ENCODE measurements around the gene MYLK2.

MYLK2 gene

DNA sequence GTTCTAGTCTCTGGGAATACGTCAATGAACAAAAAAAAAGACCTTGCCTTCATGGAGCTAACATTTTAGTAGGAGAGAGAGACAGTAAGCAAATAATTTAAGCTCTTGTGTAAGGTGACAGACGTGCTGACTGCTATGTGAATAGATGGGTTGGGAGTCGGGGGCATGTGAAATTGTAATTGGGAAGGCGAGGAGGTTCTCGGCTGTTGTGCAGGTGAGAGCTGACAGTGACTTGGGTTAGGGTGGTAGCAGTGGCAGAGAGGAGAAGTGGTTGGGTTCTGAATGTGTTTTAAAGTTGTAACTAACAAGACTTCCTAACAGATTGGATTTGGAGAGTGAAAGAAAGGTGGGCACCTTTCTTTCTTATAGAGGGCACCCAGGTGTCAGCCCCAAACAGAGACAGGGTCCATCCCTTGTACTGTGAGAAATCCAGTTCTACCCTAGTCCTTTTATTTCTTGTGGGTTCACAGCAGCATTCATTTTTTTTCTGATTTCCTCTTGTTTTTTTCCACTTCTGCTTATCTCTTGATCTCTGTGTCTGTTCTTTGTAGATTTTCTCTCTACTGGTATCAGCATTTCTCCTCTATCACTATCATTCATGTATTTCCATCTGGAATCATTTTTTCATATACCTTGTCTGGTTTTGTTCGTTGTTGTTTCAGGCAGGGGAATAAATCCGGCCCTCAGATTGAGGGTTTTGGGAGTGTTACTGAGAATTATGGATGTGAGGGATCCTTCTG, 15.4 kb upstream of the MYLK2 start:
- Histone ChIP-seq H2AFZ (ENCODE audit: low read depth, low read length) (no peak overlapping the region), H3K9me3 (ENCODE audit: insufficient read depth, low read length) (no peaks in the 10 kb centered on the region), H3K9ac (ENCODE audit: low read length) (no peak overlapping the region), H3K27me3 (ENCODE audit: low read depth, low read length) (no peaks in the 10 kb centered on the region), H4K20me1 (ENCODE audit: insufficient read depth, low read length) (no peaks in the 10 kb centered on the region), H3K4me1 (ENCODE audit: low read length) (no peaks in the 10 kb centered on the region), H3K79me2 (ENCODE audit: low read length) (no peaks in the 10 kb centered on the region), H3K4me3 (ENCODE audit: low read length) (no peak overlapping the region), H3K36me3 (replicated peaks; ENCODE audit: low read depth, low read length) (peaks cover 69% of the 10 kb centered on the region), H3K4me2 (ENCODE audit: low read length) (no peak overlapping the region), H3K27ac (ENCODE audit: low read length) (no peak overlapping the region)
- TF ChIP-seq EZH2phosphoT487 (IDR thresholded peaks at IDR 0.05; ENCODE audit: low read depth): no peak
- TF ChIP-seq, protein P1, sequence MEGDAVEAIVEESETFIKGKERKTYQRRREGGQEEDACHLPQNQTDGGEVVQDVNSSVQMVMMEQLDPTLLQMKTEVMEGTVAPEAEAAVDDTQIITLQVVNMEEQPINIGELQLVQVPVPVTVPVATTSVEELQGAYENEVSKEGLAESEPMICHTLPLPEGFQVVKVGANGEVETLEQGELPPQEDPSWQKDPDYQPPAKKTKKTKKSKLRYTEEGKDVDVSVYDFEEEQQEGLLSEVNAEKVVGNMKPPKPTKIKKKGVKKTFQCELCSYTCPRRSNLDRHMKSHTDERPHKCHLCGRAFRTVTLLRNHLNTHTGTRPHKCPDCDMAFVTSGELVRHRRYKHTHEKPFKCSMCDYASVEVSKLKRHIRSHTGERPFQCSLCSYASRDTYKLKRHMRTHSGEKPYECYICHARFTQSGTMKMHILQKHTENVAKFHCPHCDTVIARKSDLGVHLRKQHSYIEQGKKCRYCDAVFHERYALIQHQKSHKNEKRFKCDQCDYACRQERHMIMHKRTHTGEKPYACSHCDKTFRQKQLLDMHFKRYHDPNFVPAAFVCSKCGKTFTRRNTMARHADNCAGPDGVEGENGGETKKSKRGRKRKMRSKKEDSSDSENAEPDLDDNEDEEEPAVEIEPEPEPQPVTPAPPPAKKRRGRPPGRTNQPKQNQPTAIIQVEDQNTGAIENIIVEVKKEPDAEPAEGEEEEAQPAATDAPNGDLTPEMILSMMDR (IDR thresholded peaks at IDR 0.05; ENCODE audit: low read depth, low read length): no peak

DNA sequence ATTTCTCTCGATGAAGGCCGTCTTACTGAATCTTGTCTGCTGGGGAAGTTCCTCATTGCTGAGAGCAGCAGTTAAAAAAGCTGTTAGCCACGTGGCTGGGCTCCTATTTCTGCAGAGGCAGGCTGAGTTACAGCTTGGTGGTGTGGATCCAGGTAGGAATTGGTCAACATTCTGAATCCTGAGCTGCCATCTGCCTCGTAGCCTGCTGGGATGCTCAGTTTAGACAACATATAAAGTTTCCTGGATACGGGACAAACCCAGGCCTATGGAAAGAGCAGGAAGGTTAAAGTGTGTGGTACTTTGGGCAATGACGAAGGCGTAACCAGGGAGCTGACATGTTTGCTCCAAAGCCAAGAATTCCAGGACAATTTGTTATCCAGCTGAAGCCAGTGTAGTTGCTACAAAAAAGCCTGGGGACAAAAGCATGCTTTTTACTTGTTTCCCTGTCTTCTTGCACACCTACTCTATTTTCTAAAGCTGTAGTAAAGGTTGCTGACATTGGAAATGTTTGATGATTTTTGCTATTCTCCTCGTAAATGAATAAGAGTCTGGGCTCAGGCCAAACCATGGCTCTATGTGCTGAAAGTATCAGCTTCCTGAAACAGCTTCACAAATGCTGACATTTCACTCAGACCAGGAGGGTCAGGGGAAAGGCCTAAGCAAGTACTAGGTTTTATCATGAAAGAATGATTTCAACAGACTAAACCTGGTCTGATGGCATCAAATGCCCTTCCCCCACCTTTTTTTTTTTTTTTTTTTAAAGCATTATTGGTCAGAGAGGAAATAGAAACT, 12.4 kb upstream of the MYLK2 start:
- Histone ChIP-seq H3K27ac (ENCODE audit: low read length) (no peak overlapping the region), H3K79me2 (ENCODE audit: low read length) (no peaks in the 10 kb centered on the region), H3K9ac (ENCODE audit: low read length) (no peak overlapping the region), H3K4me3 (ENCODE audit: low read length) (no peak overlapping the region), H3K9me3 (ENCODE audit: insufficient read depth, low read length) (no peaks in the 10 kb centered on the region), H3K36me3 (replicated peaks; ENCODE audit: low read depth, low read length) (peaks cover 51% of the 10 kb centered on the region), H2AFZ (ENCODE audit: low read depth, low read length) (no peak overlapping the region), H3K4me2 (ENCODE audit: low read length) (no peak overlapping the region), H3K27me3 (ENCODE audit: low read depth, low read length) (no peaks in the 10 kb centered on the region), H4K20me1 (ENCODE audit: insufficient read depth, low read length) (no peaks in the 10 kb centered on the region), H3K4me1 (ENCODE audit: low read length) (no peaks in the 10 kb centered on the region)
- no peak for TF ChIP-seq EZH2phosphoT487 (IDR thresholded peaks at IDR 0.05; ENCODE audit: low read depth)
- TF ChIP-seq, protein P1 (IDR thresholded peaks at IDR 0.05; ENCODE audit: low read depth, low read length): no peak

DNA sequence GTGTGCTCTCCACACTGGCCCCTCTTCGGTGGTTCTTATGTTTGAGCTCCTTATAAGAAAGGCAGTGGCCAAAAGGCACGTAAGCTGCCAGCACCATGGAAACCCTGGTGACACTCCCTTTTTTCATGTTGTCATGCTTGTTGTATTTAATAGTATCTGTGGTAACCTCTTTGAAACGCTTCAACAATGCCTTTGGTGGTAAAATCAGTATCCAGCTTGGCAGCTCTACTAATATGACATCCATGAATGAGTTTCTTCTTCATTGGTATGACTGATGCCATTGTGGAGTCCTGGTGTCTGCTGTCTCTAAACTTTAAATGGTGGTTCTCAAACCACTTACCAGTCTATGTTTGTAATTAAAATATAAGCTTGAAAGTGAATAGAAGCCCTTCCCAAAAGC, 10.7 kb upstream of the MYLK2 start:
- TF ChIP-seq, protein P1 (IDR thresholded peaks at IDR 0.05; ENCODE audit: low read depth, low read length): no peak
- no peak for TF ChIP-seq EZH2phosphoT487 (IDR thresholded peaks at IDR 0.05; ENCODE audit: low read depth)
- Histone ChIP-seq H3K4me2 (ENCODE audit: low read length) (no peak overlapping the region), H3K9ac (ENCODE audit: low read length) (no peak overlapping the region), H3K4me3 (ENCODE audit: low read length) (no peak overlapping the region), H3K9me3 (ENCODE audit: insufficient read depth, low read length) (no peaks in the 10 kb centered on the region), H2AFZ (ENCODE audit: low read depth, low read length) (no peak overlapping the region), H3K27me3 (ENCODE audit: low read depth, low read length) (no peaks in the 10 kb centered on the region), H3K36me3 (replicated peaks; ENCODE audit: low read depth, low read length) (peaks cover 41% of the 10 kb centered on the region), H3K27ac (ENCODE audit: low read length) (no peak overlapping the region), H3K79me2 (ENCODE audit: low read length) (no peaks in the 10 kb centered on the region), H4K20me1 (ENCODE audit: insufficient read depth, low read length) (no peaks in the 10 kb centered on the region), H3K4me1 (ENCODE audit: low read length) (no peaks in the 10 kb centered on the region)

DNA sequence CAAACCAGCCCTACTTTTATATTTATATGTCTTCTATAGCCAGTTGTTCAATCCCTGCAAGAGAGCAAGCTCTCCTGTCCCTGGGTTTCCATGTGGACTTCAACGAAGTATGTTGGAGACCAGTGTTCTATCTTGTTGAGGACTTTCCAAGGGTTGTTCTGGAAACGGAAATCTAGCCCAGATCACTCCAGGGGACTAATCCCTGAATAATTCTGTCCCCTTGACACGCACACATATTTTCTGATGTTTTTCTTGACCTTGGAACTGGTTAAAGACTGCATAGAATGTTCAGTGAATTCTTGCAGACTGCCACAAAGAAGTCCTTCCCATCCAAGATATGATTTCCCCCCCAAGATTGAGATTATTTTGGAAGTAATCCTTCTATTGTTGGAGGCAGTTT, 9.5 kb upstream of the MYLK2 start:
- H3K9me3 ChIP-seq (ENCODE audit: insufficient read depth, low read length): no peaks in the 10 kb centered on the region
- H3K4me2 ChIP-seq (ENCODE audit: low read length): no peak overlapping the region
- no peak overlapping the region for H2AFZ ChIP-seq (ENCODE audit: low read depth, low read length)
- H3K27ac ChIP-seq (ENCODE audit: low read length): no peak overlapping the region
- no peaks in the 10 kb centered on the region for H4K20me1 ChIP-seq (ENCODE audit: insufficient read depth, low read length)
- no peaks in the 10 kb centered on the region for H3K4me1 ChIP-seq (ENCODE audit: low read length)
- H3K79me2 ChIP-seq (ENCODE audit: low read length): no peaks in the 10 kb centered on the region
- H3K9ac ChIP-seq (ENCODE audit: low read length): no peak overlapping the region
- H3K4me3 ChIP-seq (ENCODE audit: low read length): no peak overlapping the region
- no peaks in the 10 kb centered on the region for H3K27me3 ChIP-seq (ENCODE audit: low read depth, low read length)
- no peak for TF ChIP-seq EZH2phosphoT487 (IDR thresholded peaks at IDR 0.05; ENCODE audit: low read depth)
- TF ChIP-seq, protein P1 (IDR thresholded peaks at IDR 0.05; ENCODE audit: low read depth, low read length): no peak
- H3K36me3 ChIP-seq (replicated peaks; ENCODE audit: low read depth, low read length): peaks cover 35% of the 10 kb centered on the region
